K562 (cell line): ENCODE data around the gene PADI1.

Experiments
- BHLHE40 ChIP-seq: IDR thresholded peaks from 2 replicates; pipeline ENCODE4 v1.6.1; 2011; ENCODE audit warnings: low read length, improper control_type of control experiment
- SMAD4 ChIP-seq: fragments of 250-450 bp; sonication (Bioruptor Pico); conservative IDR thresholded peaks from 2 replicates; pipeline ENCODE4 v1.8.0; 2021; ENCODE audit warnings: inconsistent platforms, mild to moderate bottlenecking, moderate library complexity
- SREBF2 ChIP-seq: sonication (generic); formaldehyde crosslinking; IDR thresholded peaks from 2 replicates; pipeline ENCODE4 v1.4.0; 2020; ENCODE audit warnings: mild to moderate bottlenecking, missing genetic modification reagents
- TAF1 ChIP-seq: IDR thresholded peaks from 2 replicates; pipeline ENCODE4 v1.6.1; 2011; ENCODE audit warnings: mild to moderate bottlenecking, low read length, moderate library complexity; ENCODE audit not compliant: insufficient read depth, control insufficient read depth, severe bottlenecking; ENCODE audit errors: extremely low read depth
- TF ChIP-seq, protein P1 (sequence below): sonication (generic); formaldehyde crosslinking; IDR thresholded peaks from 2 replicates; pipeline ENCODE4 v1.8.0; 2022; ENCODE audit warnings: mild to moderate bottlenecking, low read depth, missing genetic modification reagents

DNA sequence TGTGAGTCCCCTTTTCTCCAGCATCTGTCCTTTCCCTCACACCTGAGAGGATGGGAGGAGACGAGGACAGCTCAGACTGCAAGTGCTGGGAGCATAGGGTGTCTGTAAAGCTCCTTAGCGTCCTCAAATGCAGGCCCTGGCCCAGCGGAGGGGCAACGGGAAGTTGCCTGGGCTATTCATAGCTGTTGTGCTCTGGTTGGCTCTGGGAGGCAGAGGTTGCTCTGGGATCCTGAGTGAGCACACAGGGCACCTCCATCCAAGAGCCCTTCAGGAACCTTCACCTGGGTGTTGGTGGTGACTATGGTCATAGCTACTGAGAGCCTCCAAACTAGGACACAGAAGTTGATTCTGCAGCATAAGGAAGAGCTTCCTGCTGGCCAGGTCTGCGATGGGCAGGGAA lies 2.6 kb downstream of the PADI1 start:
- TF ChIP-seq SMAD4 (CRISPR knock-in tag) (no peak), BHLHE40 (no peak), TAF1 (no peak), SREBF2 (CRISPR knock-in tag) (no peak)
- TF ChIP-seq, protein P1, sequence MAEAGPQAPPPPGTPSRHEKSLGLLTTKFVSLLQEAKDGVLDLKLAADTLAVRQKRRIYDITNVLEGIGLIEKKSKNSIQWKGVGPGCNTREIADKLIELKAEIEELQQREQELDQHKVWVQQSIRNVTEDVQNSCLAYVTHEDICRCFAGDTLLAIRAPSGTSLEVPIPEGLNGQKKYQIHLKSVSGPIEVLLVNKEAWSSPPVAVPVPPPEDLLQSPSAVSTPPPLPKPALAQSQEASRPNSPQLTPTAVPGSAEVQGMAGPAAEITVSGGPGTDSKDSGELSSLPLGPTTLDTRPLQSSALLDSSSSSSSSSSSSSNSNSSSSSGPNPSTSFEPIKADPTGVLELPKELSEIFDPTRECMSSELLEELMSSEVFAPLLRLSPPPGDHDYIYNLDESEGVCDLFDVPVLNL (CRISPR knock-in tag), result no peak
